ENCODE results near the gene MARCHF10.
A peak's percentile ranks its signal among the peaks of the same experiment; 100 is the strongest.
"Not testable (repeated sequence)": the region's sequence is repeated elsewhere in the genome, so short reads cannot be mapped to it uniquely, and the experiment has no call there.

Gene MARCHF10

DNA sequence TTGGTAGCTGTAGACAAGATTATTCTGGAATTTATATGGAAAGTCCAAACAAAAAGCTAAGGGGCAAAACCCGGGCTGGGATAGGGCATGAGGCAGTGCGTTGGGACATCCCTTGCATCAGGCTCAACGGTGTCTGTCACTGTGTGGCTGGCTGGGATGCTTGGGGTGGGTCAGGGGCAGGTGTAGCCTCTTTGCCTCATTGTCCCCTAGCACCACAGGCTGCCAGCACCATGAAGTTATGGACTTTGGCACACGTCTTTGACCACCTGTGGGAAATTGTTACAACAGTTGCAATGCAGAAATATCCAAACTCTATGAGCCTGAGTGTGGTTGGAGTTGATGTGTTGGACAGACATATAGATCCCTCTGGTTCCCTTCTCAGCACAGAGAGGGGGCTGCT lies 32.8 kb upstream of the MARCHF10 start:
- H2AFZ ChIP-seq = no peak overlapping the region

DNA sequence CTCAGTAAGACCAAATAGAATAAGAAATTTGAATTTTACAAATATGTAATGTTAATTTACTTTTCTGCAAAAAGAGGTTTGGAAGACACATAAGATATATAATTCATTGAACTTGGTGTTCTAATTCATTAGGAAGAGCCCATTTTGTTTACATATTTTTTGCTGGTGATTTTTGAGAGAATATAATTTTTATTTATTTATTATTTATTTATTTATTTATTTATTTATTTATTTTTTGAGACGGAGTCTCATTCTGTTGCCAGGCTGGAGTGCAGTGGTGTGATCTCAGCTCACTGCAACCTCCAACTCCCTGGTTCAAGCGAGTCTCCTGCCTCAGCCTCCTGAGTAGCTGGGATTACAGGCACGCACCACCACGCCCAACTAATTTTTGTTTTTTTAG lies 25.7 kb upstream of the MARCHF10 start:
- not testable (repeated sequence) for H3K4me3 ChIP-seq (ENCODE audit: low read depth, low read length); H3K4me1 ChIP-seq; H3K9ac ChIP-seq; H3K27me3 ChIP-seq (ENCODE audit: control insufficient read depth, insufficient read depth, low read length); H3K36me3 ChIP-seq (ENCODE audit: control insufficient read depth, insufficient read depth, low read length); H3K4me2 ChIP-seq (ENCODE audit: low read length); H3K9me3 ChIP-seq (ENCODE audit: control insufficient read depth, low read length); H3K79me2 ChIP-seq; H2AFZ ChIP-seq; H3K27ac ChIP-seq

More for the DNA sequence above, 32.8 kb upstream of the MARCHF10 start:
- no peak overlapping the region for H3K27ac ChIP-seq
- no peaks in the 10 kb centered on the region for H3K27me3 ChIP-seq (ENCODE audit: control insufficient read depth, insufficient read depth, low read length)
- H3K4me3 ChIP-seq (ENCODE audit: low read depth, low read length) = no peak overlapping the region
- TF ChIP-seq, protein P1, sequence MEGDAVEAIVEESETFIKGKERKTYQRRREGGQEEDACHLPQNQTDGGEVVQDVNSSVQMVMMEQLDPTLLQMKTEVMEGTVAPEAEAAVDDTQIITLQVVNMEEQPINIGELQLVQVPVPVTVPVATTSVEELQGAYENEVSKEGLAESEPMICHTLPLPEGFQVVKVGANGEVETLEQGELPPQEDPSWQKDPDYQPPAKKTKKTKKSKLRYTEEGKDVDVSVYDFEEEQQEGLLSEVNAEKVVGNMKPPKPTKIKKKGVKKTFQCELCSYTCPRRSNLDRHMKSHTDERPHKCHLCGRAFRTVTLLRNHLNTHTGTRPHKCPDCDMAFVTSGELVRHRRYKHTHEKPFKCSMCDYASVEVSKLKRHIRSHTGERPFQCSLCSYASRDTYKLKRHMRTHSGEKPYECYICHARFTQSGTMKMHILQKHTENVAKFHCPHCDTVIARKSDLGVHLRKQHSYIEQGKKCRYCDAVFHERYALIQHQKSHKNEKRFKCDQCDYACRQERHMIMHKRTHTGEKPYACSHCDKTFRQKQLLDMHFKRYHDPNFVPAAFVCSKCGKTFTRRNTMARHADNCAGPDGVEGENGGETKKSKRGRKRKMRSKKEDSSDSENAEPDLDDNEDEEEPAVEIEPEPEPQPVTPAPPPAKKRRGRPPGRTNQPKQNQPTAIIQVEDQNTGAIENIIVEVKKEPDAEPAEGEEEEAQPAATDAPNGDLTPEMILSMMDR (IDR thresholded peaks at IDR 0.05) = no peak
- H3K4me2 ChIP-seq (ENCODE audit: low read length) = no peak overlapping the region
- no peak overlapping the region for H3K9ac ChIP-seq
- no peaks in the 10 kb centered on the region for H3K36me3 ChIP-seq (ENCODE audit: control insufficient read depth, insufficient read depth, low read length)
- no peaks in the 10 kb centered on the region for H3K9me3 ChIP-seq (ENCODE audit: control insufficient read depth, low read length)
- H3K4me1 ChIP-seq = no peaks in the 10 kb centered on the region
- H3K79me2 ChIP-seq = no peaks in the 10 kb centered on the region

DNA sequence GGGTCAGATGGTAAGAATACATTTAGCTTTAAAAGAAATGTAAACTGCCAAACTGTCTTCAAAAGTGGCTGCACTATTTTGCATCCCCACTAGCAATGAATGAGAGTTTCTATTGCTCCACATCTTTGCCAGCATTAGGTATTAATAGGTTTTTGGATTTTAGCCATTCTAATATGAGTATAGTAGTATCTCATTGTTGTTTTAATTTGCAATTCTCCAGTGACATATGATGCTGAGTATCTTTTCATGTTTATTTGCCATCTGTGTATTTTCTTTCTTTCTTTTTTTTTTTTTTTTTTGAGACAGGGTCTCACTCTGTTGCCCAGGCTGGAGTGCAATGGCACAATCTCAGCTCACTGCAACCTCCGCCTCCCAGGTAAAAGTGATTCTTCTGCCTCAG lies 24.3 kb upstream of the MARCHF10 start:
- Histone ChIP-seq H3K4me2 (ENCODE audit: low read length) (no peak overlapping the region), H3K9me3 (ENCODE audit: control insufficient read depth, low read length) (no peaks in the 10 kb centered on the region), H2AFZ (no peak overlapping the region), H3K4me1 (peaks cover 8% of the 10 kb centered on the region), H3K9ac (no peak overlapping the region), H3K27ac (no peak overlapping the region), H3K79me2 (no peaks in the 10 kb centered on the region), H3K4me3 (ENCODE audit: low read depth, low read length) (no peak overlapping the region), H3K36me3 (ENCODE audit: control insufficient read depth, insufficient read depth, low read length) (no peaks in the 10 kb centered on the region), H3K27me3 (ENCODE audit: control insufficient read depth, insufficient read depth, low read length) (no peaks in the 10 kb centered on the region)
- TF ChIP-seq, protein P1 (IDR thresholded peaks at IDR 0.05) = no peak

DNA sequence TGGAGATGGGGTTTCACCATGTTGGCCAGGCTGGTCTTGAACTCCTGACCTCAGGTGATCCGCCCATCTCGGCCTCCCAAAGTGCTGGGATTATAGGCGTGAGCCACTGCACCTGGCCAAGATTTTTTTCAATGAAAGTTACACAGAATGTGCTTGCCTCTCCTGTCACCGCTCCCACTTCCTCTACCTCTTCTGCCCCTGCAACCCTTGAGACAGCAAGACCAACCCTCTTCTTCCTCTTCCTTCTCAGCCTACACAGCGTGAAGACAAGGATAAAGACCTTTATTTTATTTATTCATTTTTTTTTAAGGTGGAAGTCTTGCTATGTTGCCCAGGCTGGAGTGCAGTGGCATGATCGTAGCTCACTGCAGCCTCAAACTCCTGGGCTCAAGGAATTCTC lies 23.0 kb upstream of the MARCHF10 start:
- not testable (repeated sequence) for H3K36me3 ChIP-seq (ENCODE audit: control insufficient read depth, insufficient read depth, low read length); H2AFZ ChIP-seq; H3K79me2 ChIP-seq; H3K9ac ChIP-seq; H3K27me3 ChIP-seq (ENCODE audit: control insufficient read depth, insufficient read depth, low read length); H3K4me2 ChIP-seq (ENCODE audit: low read length); H3K4me3 ChIP-seq (ENCODE audit: low read depth, low read length); H3K9me3 ChIP-seq (ENCODE audit: control insufficient read depth, low read length); H3K27ac ChIP-seq
- peaks cover 13% of the 10 kb centered on the region for H3K4me1 ChIP-seq

DNA sequence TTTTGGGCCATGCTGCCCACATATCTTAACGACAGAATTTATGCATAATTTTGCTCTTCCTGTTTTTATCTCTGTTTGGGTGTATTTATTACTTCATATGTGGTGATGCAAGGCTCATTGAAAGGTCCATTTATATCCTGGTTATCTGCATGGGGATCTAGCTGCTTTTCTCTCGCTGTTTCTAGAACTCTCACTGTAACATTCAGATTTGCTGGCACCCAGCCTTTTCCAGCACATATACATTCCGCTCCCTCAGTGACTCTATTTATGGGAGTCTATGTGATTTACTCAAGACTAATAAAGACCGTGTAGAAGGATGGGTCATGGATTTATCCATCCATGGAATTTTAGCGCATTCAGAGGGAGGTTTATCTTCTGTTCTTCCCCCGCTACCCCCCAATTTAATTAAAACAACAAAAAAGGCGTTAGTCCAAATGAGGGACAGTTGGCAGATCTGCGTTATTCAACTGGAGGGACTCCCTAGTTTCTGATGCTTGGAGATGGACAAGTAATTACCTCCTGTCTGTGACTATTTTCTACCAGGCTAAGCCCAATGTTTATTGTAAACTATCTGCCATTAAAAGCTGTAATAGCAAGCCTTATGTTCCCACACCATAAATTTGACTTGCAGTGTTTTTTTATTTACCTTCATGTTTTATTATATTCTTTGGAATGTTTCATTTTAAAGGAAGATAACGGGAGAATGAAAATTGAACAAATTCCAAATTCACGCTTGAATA lies 19.8 kb upstream of the MARCHF10 start:
- peak overlapping the region; percentile 50 for H3K4me2 ChIP-seq (ENCODE audit: low read length)
- no peak overlapping the region for H3K9ac ChIP-seq
- H3K4me1 ChIP-seq = peaks cover 19% of the 10 kb centered on the region
- H3K9me3 ChIP-seq (ENCODE audit: control insufficient read depth, low read length) = no peaks in the 10 kb centered on the region
- no peaks in the 10 kb centered on the region for H3K79me2 ChIP-seq
- peak overlapping the region; percentile 48 for H2AFZ ChIP-seq
- no peak overlapping the region for H3K4me3 ChIP-seq (ENCODE audit: low read depth, low read length)
- H3K36me3 ChIP-seq (ENCODE audit: control insufficient read depth, insufficient read depth, low read length) = no peaks in the 10 kb centered on the region
- TF ChIP-seq, protein P1 (IDR thresholded peaks at IDR 0.05) = no peak
- H3K27me3 ChIP-seq (ENCODE audit: control insufficient read depth, insufficient read depth, low read length) = no peaks in the 10 kb centered on the region
- peak overlapping the region; percentile 67 for H3K27ac ChIP-seq

DNA sequence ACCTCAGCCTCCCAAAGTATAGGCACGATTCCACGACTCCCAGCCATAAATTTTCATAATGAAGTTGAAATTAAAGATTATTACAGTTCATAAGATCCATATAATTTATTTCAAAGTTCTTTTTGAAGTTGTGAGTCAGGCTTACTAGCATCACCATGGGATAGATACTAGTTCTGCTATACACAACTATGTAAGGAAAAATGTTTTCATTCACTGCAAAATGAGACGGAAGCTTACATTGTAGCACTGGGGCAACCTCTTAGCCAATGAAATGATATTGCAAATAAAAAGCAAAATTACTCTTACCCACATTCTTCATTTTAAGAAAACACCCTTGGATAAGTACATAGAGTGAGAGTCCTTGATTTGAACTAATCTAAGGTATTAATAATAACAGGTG lies 18.8 kb upstream of the MARCHF10 start:
- Histone ChIP-seq H3K4me2 (ENCODE audit: low read length) (peak overlapping the region; percentile 50), H3K27ac (peak overlapping the region; percentile 67), H3K36me3 (ENCODE audit: control insufficient read depth, insufficient read depth, low read length) (no peaks in the 10 kb centered on the region), H3K4me3 (ENCODE audit: low read depth, low read length) (no peak overlapping the region), H2AFZ (no peak overlapping the region), H3K9me3 (ENCODE audit: control insufficient read depth, low read length) (no peaks in the 10 kb centered on the region), H3K4me1 (peaks cover 28% of the 10 kb centered on the region), H3K79me2 (no peaks in the 10 kb centered on the region), H3K27me3 (ENCODE audit: control insufficient read depth, insufficient read depth, low read length) (no peaks in the 10 kb centered on the region), H3K9ac (no peak overlapping the region)
- TF ChIP-seq, protein P1 (IDR thresholded peaks at IDR 0.05) = no peak
